Stimulated activated CD4-positive, alpha-beta T cell treated with anti-CD3 and anti-CD28 coated beads, Interleukin-2, amount 100 ng/mL, for 24 hours (primary cell): ENCODE results near the gene DPP10.

Experiments used
- DNase-seq, 2 donors: peaks; one replicate each; pipeline ENCODE4 v3.0.0-alpha.2; 2020

Gene DPP10

GRCh38 chr2:115603285-115603684, 1160.8 kb downstream of the DPP10 start:
- no peak for DNase-seq

- DNase-seq, result no peak
These were observed 1163.9 kb downstream of the DPP10 start for GRCh38 chr2:115606350-115606749.

- no peak for DNase-seq
These were observed 1167.5 kb downstream of the DPP10 start for GRCh38 chr2:115609978-115610377.

GRCh38 chr2:115610888-115611287, 1168.4 kb downstream of the DPP10 start:
- DNase-seq, result no peak

GRCh38 chr2:115624332-115624731, 1181.9 kb downstream of the DPP10 start:
- no peak for DNase-seq

GRCh38 chr2:115634578-115634977, 1192.1 kb downstream of the DPP10 start:
- no peak for DNase-seq

- no peak for DNase-seq
These were observed 1193.0 kb downstream of the DPP10 start for GRCh38 chr2:115635430-115635829.

- DNase-seq, result no peak
These were observed 1207.3 kb downstream of the DPP10 start for GRCh38 chr2:115649731-115650130.

- no peak for DNase-seq
These were observed 1208.4 kb downstream of the DPP10 start for GRCh38 chr2:115650827-115651226.

- DNase-seq, result no peak
These were observed 1210.2 kb downstream of the DPP10 start for GRCh38 chr2:115652652-115653051.

GRCh38 chr2:115654362-115654761, 1211.9 kb downstream of the DPP10 start:
- DNase-seq, result no peak

- DNase-seq, result no peak
These were observed 1235.7 kb downstream of the DPP10 start for GRCh38 chr2:115678129-115678528.

GRCh38 chr2:115684345-115684744, 1241.9 kb downstream of the DPP10 start:
- DNase-seq, result no peak

- DNase-seq, result no peak
These were observed 1249.0 kb downstream of the DPP10 start for GRCh38 chr2:115691409-115691808.

GRCh38 chr2:115694651-115695050, 1252.2 kb downstream of the DPP10 start:
- no peak for DNase-seq

- no peak for DNase-seq
These were observed 1290.8 kb downstream of the DPP10 start for GRCh38 chr2:115733190-115733775.

- DNase-seq, result no peak
These were observed 1295.7 kb downstream of the DPP10 start for GRCh38 chr2:115738111-115738510.

- no peak for DNase-seq
These were observed 1297.1 kb downstream of the DPP10 start for GRCh38 chr2:115739574-115739973.

- no peak for DNase-seq
These were observed 1303.7 kb downstream of the DPP10 start for GRCh38 chr2:115746151-115746550.

- DNase-seq, result no peak
These were observed 1314.8 kb downstream of the DPP10 start for GRCh38 chr2:115757286-115757685.

- no peak for DNase-seq
These were observed 1321.2 kb downstream of the DPP10 start for GRCh38 chr2:115763601-115764000.

GRCh38 chr2:115771516-115771915, 1329.1 kb downstream of the DPP10 start:
- DNase-seq, result no peak

- no peak for DNase-seq
These were observed 1331.9 kb downstream of the DPP10 start for GRCh38 chr2:115774361-115774760.

- no peak for DNase-seq
These were observed 1336.7 kb downstream of the DPP10 start for GRCh38 chr2:115779085-115779632.

GRCh38 chr2:115782286-115782685, 1339.8 kb downstream of the DPP10 start:
- DNase-seq, result no peak
